H9 (cell line): ENCODE results near the gene NXN. TPM values are rescaled to one million over a fixed set of nuclear protein-coding genes. Genes with fewer than 3 reads are reported as not detected.
A peak's percentile ranks its signal among the peaks of the same experiment; 100 is the strongest.
"Not testable (repeated sequence)": the region's sequence is repeated elsewhere in the genome, so short reads cannot be mapped to it uniquely, and the experiment has no call there.

Source experiments
- DNase-seq: peaks from one replicate; pipeline ENCODE4 v3.0.0-alpha.2; 2017
- H2AFZ ChIP-seq: one replicate; pipeline ENCODE4 v1.6.1; 2013; ENCODE audit warnings: mild to moderate bottlenecking, low read length, control low read depth, moderate library complexity
- H2AK5ac ChIP-seq: 2 replicates; pipeline ENCODE4 v1.6.1; 2013; ENCODE audit warnings: low read length, control low read depth, mixed read lengths; ENCODE audit not compliant: insufficient read length
- H2BK120ac ChIP-seq: one replicate; pipeline ENCODE4 v1.6.1; 2013; ENCODE audit warnings: low read depth, mild to moderate bottlenecking, low read length, control low read depth, inconsistent platforms; ENCODE audit not compliant: poor library complexity, severe bottlenecking
- H2BK12ac ChIP-seq: 2 replicates; pipeline ENCODE4 v1.6.1; 2013; ENCODE audit warnings: low read length, control low read depth, mixed read lengths, low read depth; ENCODE audit not compliant: insufficient read length
- H2BK15ac ChIP-seq: 2 replicates; pipeline ENCODE4 v1.6.1; 2013; ENCODE audit warnings: low read depth, low read length, control low read depth
- H2BK20ac ChIP-seq: one replicate; pipeline ENCODE4 v1.6.1; 2013; ENCODE audit warnings: low read depth, mild to moderate bottlenecking, low read length, control low read depth, inconsistent platforms; ENCODE audit not compliant: poor library complexity, severe bottlenecking
- H2BK5ac ChIP-seq: 2 replicates; pipeline ENCODE4 v1.6.1; 2013; ENCODE audit warnings: low read length, control low read depth, mixed read lengths; ENCODE audit not compliant: insufficient read length
- H3K14ac ChIP-seq: 2 replicates; pipeline ENCODE4 v1.6.1; 2013; ENCODE audit warnings: low read length, control low read depth; ENCODE audit not compliant: insufficient read depth
- H3K18ac ChIP-seq: 2 replicates; pipeline ENCODE4 v1.6.1; 2013; ENCODE audit warnings: low read depth, mild to moderate bottlenecking, mixed read lengths, low read length, control low read depth; ENCODE audit not compliant: insufficient read length
- H3K23ac ChIP-seq: 2 replicates; pipeline ENCODE4 v1.6.1; 2013; ENCODE audit warnings: low read length, control low read depth, mixed read lengths, low read depth; ENCODE audit not compliant: insufficient read length
- H3K23me2 ChIP-seq: 2 replicates; pipeline ENCODE4 v1.6.1; 2013; ENCODE audit warnings: low read depth, mild to moderate bottlenecking, mixed read lengths, low read length, control low read depth; ENCODE audit not compliant: insufficient read length, poor library complexity, severe bottlenecking
- H3K27ac ChIP-seq: 2 replicates; pipeline ENCODE4 v1.5.1; 2013; ENCODE audit warnings: low read length, control low read depth, mixed read lengths, low read depth; ENCODE audit not compliant: insufficient read length
- H3K27me3 ChIP-seq: 2 replicates; pipeline ENCODE4 v1.6.1; 2013; ENCODE audit warnings: low read length, control low read depth, inconsistent platforms; ENCODE audit not compliant: insufficient read depth
- H3K4ac ChIP-seq: 2 replicates; pipeline ENCODE4 v1.6.1; 2013; ENCODE audit warnings: low read depth, mild to moderate bottlenecking, control low read depth, inconsistent platforms, low read length, moderate library complexity
- H3K4me1 ChIP-seq: 2 replicates; pipeline ENCODE4 v1.6.1; 2013; ENCODE audit warnings: low read length, control low read depth, inconsistent platforms; ENCODE audit not compliant: insufficient read depth
- H3K4me2 ChIP-seq: 2 replicates; pipeline ENCODE4 v1.6.1; 2013; ENCODE audit warnings: low read length, control low read depth, mixed read lengths; ENCODE audit not compliant: insufficient read length, insufficient read depth
- H3K56ac ChIP-seq: 2 replicates; pipeline ENCODE4 v1.6.1; 2013; ENCODE audit warnings: low read depth, mild to moderate bottlenecking, mixed read lengths, low read length, control low read depth; ENCODE audit not compliant: insufficient read length
- H3K79me1 ChIP-seq: 2 replicates; pipeline ENCODE4 v1.6.1; 2013; ENCODE audit warnings: low read depth, mild to moderate bottlenecking, moderate library complexity, low read length, control low read depth, inconsistent platforms; ENCODE audit not compliant: insufficient read depth, poor library complexity, severe bottlenecking
- H3K79me2 ChIP-seq: 2 replicates; pipeline ENCODE4 v1.6.1; 2013; ENCODE audit warnings: low read length, control low read depth, inconsistent platforms; ENCODE audit not compliant: insufficient read depth
- H3K9ac ChIP-seq: 2 replicates; pipeline ENCODE4 v1.6.1; 2013; ENCODE audit warnings: low read length, control low read depth, mixed read lengths; ENCODE audit not compliant: insufficient read length; ENCODE audit errors: extremely low read depth
- H3K9me3 ChIP-seq: one replicate; pipeline ENCODE4 v1.6.1; 2013; ENCODE audit warnings: low read depth, low read length, inconsistent platforms; ENCODE audit not compliant: control insufficient read depth
- H3T11ph ChIP-seq: one replicate; pipeline ENCODE4 v1.6.1; 2013; ENCODE audit warnings: mild to moderate bottlenecking, low read length, control low read depth, inconsistent platforms
- H4K20me1 ChIP-seq: one replicate; pipeline ENCODE4 v1.6.1; 2013; ENCODE audit not compliant: control insufficient read depth, insufficient read length, insufficient read depth
- H4K5ac ChIP-seq: 2 replicates; pipeline ENCODE4 v1.6.1; 2013; ENCODE audit warnings: low read depth, mild to moderate bottlenecking, mixed read lengths, low read length, control low read depth; ENCODE audit not compliant: insufficient read length
- H4K8ac ChIP-seq: replicated peaks from 2 replicates; pipeline ENCODE4 v1.6.1; 2013; ENCODE audit warnings: low read length, control low read depth, mixed read lengths, low read depth; ENCODE audit not compliant: insufficient read length
- H4K91ac ChIP-seq: 2 replicates; pipeline ENCODE4 v1.6.1; 2013; ENCODE audit warnings: low read depth, mild to moderate bottlenecking, moderate library complexity, mixed read lengths, low read length, control low read depth; ENCODE audit not compliant: insufficient read length
- H3K27ac Mint-ChIP-seq, 3 experiments: 2 replicates in 2 of 3; 3 replicates in 1 of 3; pipeline ENCODE4 v1.8.0; 2020 to 2021; ENCODE audit warnings: mixed read lengths in 3 of 3, mild to moderate bottlenecking in 1 of 3, moderate library complexity in 1 of 3
- H3K27me3 Mint-ChIP-seq: 2 replicates; pipeline ENCODE4 v1.8.0; 2021; ENCODE audit warnings: low read depth, mild to moderate bottlenecking, moderate library complexity, mixed read lengths
- H3K36me3 Mint-ChIP-seq, 3 experiments: 2 replicates in 2 of 3; 3 replicates in 1 of 3; pipeline ENCODE4 v1.8.0; 2020 to 2021; ENCODE audit warnings: low read depth in 3 of 3, mixed read lengths in 3 of 3; ENCODE audit not compliant: insufficient read depth in 1 of 3
- H3K4me1 Mint-ChIP-seq, 2 experiments: 2 replicates each; pipeline ENCODE4 v1.8.0; 2020; ENCODE audit warnings: mixed read lengths in 2 of 2
- H3K4me3 Mint-ChIP-seq, 2 experiments: 2 replicates in 1 of 2; 3 replicates in 1 of 2; pipeline ENCODE4 v1.8.0; 2020 to 2021; ENCODE audit warnings: mild to moderate bottlenecking in 2 of 2, mixed read lengths in 2 of 2, moderate library complexity in 1 of 2
- H3K9me3 Mint-ChIP-seq, 2 experiments: 2 replicates in 1 of 2; 3 replicates in 1 of 2; pipeline ENCODE4 v1.8.0; 2020; ENCODE audit warnings: mild to moderate bottlenecking in 2 of 2, mixed read lengths in 2 of 2, moderate library complexity in 1 of 2
- WGBS: extraction: QIAGEN DNeasy Blood & Tissue Kit; methylation state at CpG from one replicate; pipeline ENCODE4 v1.1.7; 2013; ENCODE audit warnings: missing lambda C conversion rate, low lambda C conversion rate, mixed read lengths; ENCODE audit not compliant: insufficient read length; ENCODE audit errors: extremely low coverage; 5-methylcytosine and 5-hydroxymethylcytosine counted together
- total RNA-seq: library from RNA; stranded (reverse); gene quantifications from 2 replicates; pipeline ENCODE4 v1.2.1, GENCODE V29; 2021

NXN gene
- total RNA-seq, 1 experiment from 2014 or later = 93.6 TPM

GRCh38 chr17:755319-755961, 224.1 kb downstream of the NXN start:
- H4K20me1 ChIP-seq, H2BK5ac ChIP-seq, H3K56ac ChIP-seq, H3K18ac ChIP-seq, H3K9me3 Mint-ChIP-seq, H3K27me3 ChIP-seq, H3K23me2 ChIP-seq, H3K79me2 ChIP-seq, H3K79me1 ChIP-seq, H3K4ac ChIP-seq, H3K9me3 ChIP-seq, H4K5ac ChIP-seq, H2BK20ac ChIP-seq, H2BK15ac ChIP-seq, H4K91ac ChIP-seq, H2AFZ ChIP-seq, H2BK120ac ChIP-seq, H3K27ac ChIP-seq, H3K23ac ChIP-seq, DNase-seq, H3K4me2 ChIP-seq, H3K14ac ChIP-seq, H4K8ac ChIP-seq, H2BK12ac ChIP-seq, H3K4me1 ChIP-seq, H3K4me3 Mint-ChIP-seq, H3K9ac ChIP-seq, H3T11ph ChIP-seq, H2AK5ac ChIP-seq, H3K27me3 Mint-ChIP-seq: not testable (repeated sequence)
- Mint-ChIP-seq H3K4me1 (peaks cover 29 to 32% of the 10 kb centered on the region in 2 experiments), H3K27ac (peak overlapping the region; percentile 32 to 86 (median 50); a peak in 5 of 7 replicates), H3K36me3 (peaks cover 23 to 49% (median 46%) of the 10 kb centered on the region in 3 experiments)
- WGBS = no CpG with 5 or more reads among the region's 9 CpGs
